Left ventricle myocardium superior (tissue), 1 donor: ENCODE data around the gene RNU5D-1. TPM values are rescaled to one million over a fixed set of nuclear protein-coding genes. Genes with fewer than 3 reads are reported as not detected.
"Not testable (repeated sequence)": the region's sequence is repeated elsewhere in the genome, so short reads cannot be mapped to it uniquely, and the experiment has no call there.

ENCODE experiments used
- ATAC-seq: fragments of 200-7000 bp; cut with Tn5 transposase; one replicate; pipeline ENCODE4 v1.9.1; 2020; ENCODE audit warnings: mild to moderate bottlenecking, moderate library complexity
- DNase-seq: peaks from one replicate; pipeline ENCODE4 v3.0.0-alpha.2; 2020
- intact Hi-C: fragments of 100-400 bp; cut with micrococcal nuclease; formaldehyde crosslinking; loops from one replicate; pipeline ENCODE4 v1.11.0; 2022
- total RNA-seq: library from RNA; stranded (reverse); fragmentation: NEBNext Ultra II Directional; extraction: Animal tissue kit (Norgen Biotek cat#: 25700); gene quantifications from one replicate; pipeline ENCODE4 v1.2.1, GENCODE V29; 2021
- donor health status: DM: no; HTN: yes; CAD: no; lungs with severe emphysema.

RNU5D-1 gene
- total RNA-seq, 1 donor from 2014 or later = not detected

DNA sequence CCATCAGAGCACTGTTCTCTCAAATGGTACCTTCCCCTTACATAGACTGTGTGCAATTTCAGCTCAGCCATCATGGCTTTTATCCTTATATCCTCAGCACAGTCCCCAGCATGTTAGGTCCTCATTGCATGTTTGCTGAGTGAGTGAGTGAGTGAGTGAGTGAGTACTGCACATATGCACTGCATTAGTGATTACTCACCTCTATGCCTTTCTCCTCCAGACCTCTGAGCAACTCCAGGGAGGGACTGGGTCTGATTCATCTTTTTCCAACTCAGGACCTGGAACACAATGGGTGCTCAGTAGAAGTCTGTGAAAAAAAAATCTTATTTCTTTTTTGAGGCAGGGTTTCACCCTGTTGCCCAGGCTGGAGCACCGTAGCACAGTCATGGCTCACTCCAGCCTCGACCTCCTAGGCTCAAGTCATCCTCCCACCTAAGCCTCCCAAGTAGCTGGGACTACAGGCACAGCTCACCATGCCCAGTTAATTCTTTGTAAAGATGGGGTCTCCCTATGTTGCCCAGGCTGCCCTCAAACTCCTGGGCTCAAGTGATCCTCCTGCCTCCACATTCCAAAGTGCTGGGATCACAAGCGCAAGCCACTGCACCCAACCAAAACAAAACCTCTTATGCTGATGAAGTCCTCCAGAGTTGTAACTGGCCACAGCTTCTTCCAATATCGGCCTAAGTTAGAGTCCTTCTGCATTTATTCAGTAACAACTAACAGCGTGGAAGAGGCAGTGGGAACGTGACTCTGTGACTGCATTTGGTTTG lies 23.7 kb downstream of the RNU5D-1 start:
- DNase-seq = no peak
- ATAC-seq = no peak
- intact Hi-C loops = no loop called here

DNA sequence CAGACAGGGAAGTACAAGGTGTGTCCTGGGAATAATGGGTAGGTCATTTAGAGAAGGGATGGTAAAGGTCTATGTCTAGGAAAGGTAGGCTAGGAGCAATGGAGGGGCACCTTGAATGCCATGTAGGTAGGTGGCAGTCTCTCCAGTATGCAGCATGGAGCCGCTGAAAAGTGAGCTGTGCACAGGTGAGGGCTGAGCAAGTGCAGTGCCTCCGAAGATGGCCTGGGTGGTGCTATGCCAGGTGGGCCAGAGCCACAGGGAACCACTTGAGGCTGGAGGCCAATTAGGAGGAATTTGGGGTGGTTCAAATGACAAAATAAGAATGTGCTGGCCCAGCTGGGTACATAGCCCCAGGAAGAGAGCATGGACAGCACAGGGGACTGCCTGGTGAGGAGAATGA lies 25.0 kb downstream of the RNU5D-1 start:
- ATAC-seq = no peak
- intact Hi-C loops = no loop called here
- no peak for DNase-seq

DNA sequence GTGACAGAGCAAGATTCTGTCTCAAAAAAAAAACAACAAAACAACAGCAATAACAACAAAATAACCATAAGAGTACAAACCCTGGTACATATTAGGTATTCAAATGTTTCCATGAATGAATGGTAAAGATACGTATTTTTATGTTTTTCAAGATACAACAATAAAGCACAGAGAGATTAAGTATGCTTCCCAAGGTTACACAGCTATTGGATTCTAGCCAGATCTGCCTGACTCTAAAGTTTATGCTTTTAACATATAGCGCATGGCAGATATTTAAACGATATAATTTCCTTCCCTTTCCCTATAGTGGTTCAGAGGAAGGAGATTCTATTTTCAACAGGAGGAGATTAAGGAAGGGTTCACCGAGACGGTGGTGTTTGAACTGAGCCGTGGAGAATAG lies 25.5 kb downstream of the RNU5D-1 start:
- intact Hi-C loops = no loop called here
- ATAC-seq (no peak), DNase-seq (no peak)

DNA sequence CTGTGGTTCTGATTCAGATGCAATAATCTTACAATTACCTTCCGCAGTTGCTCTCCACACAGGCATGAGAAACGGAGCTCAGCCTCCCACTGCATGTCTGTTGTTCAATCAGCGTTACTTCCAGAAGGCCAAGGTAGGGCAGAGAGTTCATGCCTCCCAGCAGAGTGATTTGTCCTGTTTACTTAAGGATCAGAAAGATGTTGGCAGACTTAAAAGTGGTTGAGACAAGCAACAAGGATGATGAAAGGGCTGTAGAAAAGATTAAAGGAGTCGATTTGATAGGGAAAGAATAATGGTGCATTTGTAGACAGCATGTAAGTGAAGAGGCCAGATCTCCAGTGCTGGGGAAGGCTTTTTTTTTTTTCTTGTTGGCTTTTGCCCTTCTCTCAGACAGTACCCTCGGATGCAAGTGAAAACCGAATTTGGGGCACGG lies 29.8 kb downstream of the RNU5D-1 start:
- no peak for ATAC-seq
- intact Hi-C loops = no loop called here
- no peak for DNase-seq

DNA sequence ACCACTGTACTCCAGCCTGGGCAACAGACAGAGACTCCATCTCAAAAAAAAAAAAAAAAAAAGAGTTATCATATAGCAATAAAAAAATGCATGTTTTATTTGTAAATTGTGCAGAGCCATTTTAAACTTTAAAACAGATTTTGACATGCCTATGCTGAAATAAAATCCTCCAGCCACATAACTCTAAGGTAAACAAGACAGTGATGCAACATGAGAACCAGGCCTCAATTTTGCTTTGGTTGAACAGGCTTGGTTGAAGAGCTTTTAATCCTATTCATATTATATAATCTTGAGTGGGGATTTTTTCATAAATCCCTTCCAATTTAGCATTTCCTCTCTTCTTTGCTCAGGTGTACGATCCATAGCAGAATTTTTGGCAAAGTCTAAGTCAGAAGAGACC lies 30.4 kb downstream of the RNU5D-1 start:
- DNase-seq (no peak), ATAC-seq (no peak)
- intact Hi-C loops = no loop called here

DNA sequence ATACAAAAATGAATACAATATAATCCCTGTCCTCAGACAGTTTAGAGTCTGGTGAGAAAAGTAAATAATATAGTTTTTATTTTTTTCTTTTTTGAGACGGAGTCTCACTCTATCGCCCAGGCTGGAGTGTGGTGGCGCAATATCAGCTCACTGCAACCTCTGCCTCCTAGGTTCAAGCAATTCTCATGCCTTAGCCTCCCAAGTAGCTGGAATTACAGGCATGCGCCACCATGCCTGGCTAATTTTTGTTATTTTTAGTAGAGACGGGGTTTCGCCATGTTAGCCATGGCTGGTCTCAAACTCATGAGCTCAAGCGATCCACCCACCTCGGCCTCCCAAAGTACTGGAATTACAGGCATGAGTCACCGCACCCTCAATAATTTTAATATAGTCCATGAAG lies 31.6 kb downstream of the RNU5D-1 start:
- DNase-seq, ATAC-seq, intact Hi-C loops: not testable (repeated sequence)

DNA sequence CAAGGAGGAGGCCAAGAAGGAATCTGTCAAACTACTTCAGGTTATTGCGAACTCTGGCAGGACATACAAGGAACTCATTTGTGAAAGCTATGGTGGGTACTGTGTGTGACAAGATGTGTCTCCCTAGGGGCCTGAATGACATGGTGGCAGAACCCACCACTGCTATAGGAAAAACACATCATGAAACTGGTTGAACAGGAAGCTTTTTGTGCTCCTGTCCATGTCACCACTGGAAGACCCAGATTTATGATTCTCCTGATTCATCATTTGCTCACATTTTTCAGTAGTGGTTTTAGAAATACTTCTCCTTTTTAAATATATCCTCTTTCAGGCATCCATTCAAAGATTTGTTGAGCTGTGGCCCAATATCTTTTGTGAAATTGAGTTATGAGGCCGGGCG lies 32.8 kb downstream of the RNU5D-1 start:
- intact Hi-C loops = no loop called here
- no peak for DNase-seq
- ATAC-seq = no peak

DNA sequence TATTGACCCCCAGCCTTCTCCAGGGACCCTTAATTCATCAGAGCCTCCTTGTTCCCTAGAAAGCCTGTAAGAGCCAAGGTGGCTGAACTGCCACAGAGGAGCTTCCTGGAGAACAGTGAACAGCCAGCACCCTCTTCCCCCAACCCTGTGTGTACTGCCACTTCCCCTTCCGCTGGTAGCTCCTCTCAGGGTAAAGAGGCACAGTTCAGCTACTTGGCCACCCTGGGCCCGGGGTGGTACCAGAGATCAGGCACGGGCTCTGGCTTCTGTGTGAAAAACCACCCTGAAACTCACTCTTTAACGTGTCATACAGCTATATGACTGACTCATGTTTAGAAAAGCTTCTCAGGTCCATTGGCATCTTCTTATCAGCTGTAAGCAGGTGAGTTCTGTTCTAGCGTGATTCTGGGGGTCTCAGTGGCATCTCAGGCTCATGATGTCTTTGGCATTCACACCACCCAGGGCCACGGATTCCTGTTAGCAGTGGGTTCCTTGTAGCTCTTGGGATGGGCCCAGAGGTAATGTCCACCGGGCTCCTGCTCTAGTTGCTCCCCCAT lies 34.1 kb downstream of the RNU5D-1 start:
- ATAC-seq (peak; percentile 40), DNase-seq (no peak)
- intact Hi-C loops = no loop called here

DNA sequence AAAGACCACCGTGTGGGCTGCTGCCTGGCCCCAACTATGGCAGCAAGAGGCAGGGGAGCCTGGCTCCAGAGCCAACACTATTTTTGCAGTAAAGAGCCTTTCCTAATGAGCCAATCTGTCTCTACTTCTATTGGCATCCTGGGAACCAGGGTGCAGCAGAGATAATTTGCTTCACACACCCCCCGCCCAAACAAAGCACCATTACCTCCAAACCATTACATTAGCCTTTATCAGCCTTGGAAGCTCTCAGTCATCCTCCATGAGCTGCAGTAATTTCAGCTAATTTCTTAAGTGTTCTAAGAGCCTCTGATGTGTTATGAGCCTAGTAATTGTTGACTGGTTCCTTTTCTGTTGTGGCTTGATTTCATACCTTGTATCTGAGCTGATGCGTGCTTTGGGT lies 34.9 kb downstream of the RNU5D-1 start:
- DNase-seq (no peak), ATAC-seq (no peak)
- intact Hi-C loops = no loop called here

DNA sequence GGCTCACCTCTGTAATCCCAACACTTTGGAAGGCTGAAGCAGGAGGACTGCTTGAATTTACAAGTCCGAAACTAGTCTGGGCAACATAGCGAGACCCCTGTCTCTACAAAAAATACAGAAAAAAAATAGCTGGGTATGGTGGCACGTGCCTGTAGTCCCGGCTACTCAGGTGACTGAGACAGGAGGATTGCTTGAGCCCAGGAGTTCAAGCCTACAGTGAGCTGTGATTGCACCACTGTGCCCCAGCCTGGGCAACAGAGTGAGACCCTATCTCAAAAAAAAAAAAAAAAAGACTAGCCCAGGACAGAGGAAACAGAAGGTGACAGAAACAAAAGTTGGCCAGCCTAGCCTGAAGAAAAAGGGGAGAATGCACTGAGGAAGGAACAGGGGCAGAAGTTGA lies 35.3 kb downstream of the RNU5D-1 start:
- DNase-seq (no peak), ATAC-seq (no peak)
- intact Hi-C loops = no loop called here

DNA sequence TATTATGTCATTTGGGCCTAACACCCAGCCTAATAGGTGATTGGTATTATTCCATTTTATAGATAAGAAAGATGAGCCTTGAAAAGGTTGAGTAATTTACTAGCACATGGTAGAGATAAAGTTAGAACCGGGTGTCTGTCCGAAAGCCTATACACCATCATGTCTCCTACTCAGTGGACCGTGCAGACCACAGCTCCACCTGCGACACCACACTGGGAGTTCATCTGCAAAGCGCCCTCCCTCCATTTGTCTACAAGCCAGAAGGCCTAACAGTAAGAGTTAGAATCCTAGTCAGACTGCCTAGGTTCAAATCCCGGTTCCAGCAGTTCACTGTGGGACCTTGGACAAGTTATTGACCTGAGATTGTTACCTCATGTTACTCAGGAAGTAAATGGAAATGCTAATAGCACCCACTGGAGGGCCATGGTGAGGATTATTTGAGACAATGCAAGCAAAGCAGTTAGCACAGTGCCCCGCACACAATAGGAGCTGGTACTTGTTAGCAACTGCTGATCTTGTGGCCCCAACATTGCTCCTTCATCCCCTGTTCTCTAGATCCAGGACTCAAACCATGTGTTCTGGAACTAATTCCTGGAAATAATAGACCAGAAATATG lies 36.0 kb downstream of the RNU5D-1 start:
- ATAC-seq (no peak), DNase-seq (no peak)
- intact Hi-C loops = no loop called here

DNA sequence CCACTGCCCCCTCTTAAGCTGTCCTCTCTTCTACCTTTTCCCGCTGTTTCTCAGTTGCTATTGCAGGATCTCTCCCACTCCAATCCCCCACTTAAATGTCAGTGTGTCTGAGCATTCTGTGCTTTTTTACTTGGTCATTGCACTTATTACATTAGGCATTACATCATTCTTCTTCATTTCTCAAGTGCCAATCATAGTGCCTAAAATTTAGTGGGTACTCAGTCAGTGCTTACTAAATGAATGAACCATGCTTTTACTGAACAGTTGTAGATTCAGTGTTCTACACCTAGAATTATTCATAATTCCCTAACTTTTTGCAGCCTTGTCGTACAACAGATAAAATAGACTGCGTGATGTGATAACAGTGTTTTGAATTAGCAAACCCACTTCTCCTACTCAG lies 37.1 kb downstream of the RNU5D-1 start:
- no peak for DNase-seq
- no peak for ATAC-seq
- intact Hi-C loops = no loop called here

DNA sequence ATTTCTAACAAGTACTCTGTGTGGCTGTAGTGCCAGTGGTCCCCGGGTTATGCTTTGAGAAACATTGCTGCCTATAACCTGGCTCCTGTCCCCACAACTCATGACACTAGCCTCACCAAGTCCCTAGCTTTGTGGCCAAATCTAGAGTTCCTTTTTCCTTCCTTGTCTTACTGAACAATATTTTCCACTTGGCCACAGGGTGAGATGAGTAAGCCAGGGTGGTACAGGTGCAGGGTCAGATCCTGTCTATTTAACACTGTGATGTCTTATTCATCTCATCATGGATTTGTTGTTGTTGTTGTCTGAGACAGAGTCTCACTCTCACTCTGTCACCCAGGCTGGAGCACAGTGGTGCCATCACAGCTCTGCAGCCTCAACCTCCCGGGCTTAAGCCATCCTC lies 37.8 kb downstream of the RNU5D-1 start:
- intact Hi-C loops = no loop called here
- ATAC-seq (no peak), DNase-seq (no peak)

DNA sequence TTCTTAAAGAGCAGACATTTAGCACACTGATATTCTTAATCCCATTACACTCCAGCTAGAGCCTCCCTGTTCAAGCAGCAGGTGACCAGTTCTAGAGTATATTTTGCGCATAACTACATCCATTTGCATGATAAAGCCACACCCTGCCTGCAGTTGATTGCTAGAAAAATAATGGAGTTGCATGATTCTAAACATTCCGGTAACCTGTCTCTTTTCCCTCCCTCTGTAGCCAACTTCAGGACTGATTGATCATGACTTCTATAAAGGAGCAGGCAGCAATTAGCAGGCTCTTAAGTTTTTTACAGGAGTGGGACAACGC lies 41.6 kb downstream of the RNU5D-1 start:
- intact Hi-C loops = no loop called here
- DNase-seq = no peak
- ATAC-seq = no peak

DNA sequence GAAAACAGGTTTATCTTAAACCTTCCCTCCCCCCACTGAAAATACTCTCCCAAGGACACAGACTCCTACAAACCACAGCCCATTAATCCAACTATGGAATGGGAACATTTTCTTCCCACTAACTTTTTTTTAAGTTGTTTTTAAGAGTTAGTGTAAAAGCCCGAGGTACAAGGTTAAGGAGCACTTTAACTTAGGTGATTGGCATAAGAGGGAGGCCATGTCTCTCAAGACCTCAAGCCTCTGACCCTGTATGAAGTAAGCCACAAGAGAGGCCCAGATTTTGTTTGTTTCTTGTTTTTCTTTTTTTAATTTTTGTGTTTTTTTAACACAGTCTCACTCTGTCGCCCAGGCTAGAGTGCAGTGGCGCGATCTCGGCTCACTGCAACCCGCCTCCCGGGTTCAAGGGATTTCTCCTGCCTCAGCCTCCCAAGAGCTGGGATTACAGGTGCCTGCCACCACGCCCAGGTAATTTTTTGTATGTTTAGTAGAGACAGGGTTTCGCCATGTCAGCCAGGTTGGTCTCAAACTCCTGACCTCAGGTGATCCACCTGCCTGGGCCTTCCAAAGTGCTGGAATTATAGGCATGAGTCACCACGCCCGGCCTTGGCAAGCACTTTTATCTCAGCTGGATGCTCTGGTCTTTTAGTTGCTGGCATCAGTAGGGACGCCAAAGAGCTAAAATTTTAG lies 42.1 kb downstream of the RNU5D-1 start:
- intact Hi-C loops = no loop called here
- ATAC-seq (no peak), DNase-seq (no peak)

DNA sequence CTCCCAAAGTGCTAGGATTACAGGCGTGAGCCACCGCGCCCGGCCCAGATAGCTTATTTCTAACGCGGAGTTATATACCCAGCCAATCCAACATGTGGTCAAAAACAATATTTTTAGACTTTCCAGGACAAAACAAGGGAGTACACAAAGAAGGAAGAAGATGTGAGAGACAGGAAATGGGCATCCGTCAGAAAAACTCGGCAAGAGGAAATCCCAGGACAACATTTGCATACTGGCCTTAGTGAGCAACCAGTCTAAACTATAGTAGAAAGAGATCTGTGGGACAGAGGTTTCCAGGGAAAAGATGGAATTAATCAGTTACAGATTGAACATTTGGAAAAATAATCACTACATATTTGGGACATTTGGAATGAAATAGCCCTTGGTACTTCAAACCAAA lies 45.1 kb downstream of the RNU5D-1 start:
- intact Hi-C loops = no loop called here
- no peak for ATAC-seq
- DNase-seq = no peak

DNA sequence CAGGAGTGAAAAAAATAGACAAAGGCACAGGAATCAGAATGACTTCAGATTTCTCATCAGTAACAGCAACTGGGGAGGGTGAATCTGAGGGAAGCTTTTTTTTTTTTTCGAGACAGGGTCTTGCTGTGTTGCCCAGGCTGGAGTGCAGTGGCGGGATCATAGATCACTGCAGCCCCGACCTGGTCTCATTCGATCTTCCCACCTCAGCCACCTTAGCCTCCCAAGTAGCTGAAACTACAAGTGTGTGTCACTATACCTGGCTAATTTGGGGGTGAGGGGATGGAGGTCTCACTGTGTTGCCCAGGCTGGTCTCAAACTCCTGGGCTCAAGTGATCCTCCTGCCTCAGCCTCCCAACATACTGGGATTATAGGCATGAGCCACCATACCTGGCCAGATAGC lies 45.8 kb downstream of the RNU5D-1 start:
- DNase-seq = no peak
- ATAC-seq = no peak

DNA sequence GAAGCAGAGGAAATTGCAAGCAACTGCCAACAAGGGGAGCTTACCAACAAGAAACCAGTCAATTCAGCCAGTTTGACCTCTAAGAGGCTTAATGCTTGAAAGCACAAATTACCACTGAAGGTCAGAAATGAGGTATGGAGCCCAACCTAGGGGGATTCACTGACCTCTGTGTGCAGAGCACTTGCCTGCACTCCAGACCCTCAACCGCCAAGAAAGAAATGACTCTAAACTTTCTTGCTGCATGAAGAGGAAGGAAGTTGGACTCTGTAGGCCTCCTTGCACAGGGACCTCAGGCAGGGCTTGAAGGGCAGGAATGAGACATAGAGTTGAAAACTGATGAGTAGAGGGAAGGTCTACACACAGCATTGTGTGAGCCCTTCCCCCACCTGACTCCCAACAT lies 46.4 kb downstream of the RNU5D-1 start:
- ATAC-seq (no peak), DNase-seq (no peak)
- intact Hi-C loops = no loop called here

More for the DNA sequence above, 45.8 kb downstream of the RNU5D-1 start:
- intact Hi-C loops = no loop called here

DNA sequence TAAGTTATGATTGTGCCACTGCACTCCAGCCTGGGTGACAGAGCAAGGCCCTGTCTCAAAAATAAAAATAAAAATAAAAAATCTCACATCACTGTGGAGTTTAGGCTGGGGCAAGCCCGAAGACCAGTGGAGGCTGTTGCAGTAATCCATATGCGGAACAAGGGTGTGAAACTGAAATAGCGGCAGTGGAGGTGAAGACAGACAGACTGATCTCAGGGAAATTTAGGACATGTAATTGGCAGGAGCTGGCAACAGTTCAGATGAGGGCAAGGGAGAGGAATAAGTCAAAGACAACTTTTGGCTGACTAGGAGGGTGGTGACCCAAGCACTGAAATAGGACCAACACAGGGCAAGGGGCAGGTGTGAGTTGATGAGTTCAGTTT lies 48.1 kb downstream of the RNU5D-1 start:
- no peak for DNase-seq
- intact Hi-C loops = no loop called here
- ATAC-seq = no peak
